ENCODE measurements around the gene UHRF1. TPM values are rescaled to one million over a fixed set of nuclear protein-coding genes. Genes with fewer than 3 reads are reported as not detected.
A peak's percentile ranks its signal among the peaks of the same experiment; 100 is the strongest.

The UHRF1 gene
- polyA plus RNA-seq, 1 of the 3 experiments (the other 2 are of a cell fraction), result 43.4 TPM

- TF ChIP-seq MXI1 (IDR thresholded peaks at IDR 0.05; ENCODE audit: low read depth, low read length) (no peak), TCF12 (IDR thresholded peaks at IDR 0.05) (no peak)
Observed at GRCh38 chr19:4983346-4984105, 74.2 kb downstream of the UHRF1 start (continued).

GRCh38 chr19:4984106-4984380 lies 74.7 kb downstream of the UHRF1 start:
- WGBS (ENCODE audit: low lambda C conversion rate), result 89% methylated on average over 5 of the region's 7 CpGs
- Histone ChIP-seq H3K36me3 (replicated peaks in 1 of 2; ENCODE audit: control insufficient read depth in 1 of 2, insufficient read depth in 2 of 2, low read length in 1 of 2) (no peaks in the 10 kb centered on the region), H3K9me2 (no peaks in the 10 kb centered on the region), H3K4me3 (ENCODE audit: low read depth in 2 of 2, low read length in 1 of 2) (no peak overlapping the region), H2AFZ (ENCODE audit: low read depth) (no peak overlapping the region), H3K27ac (ENCODE audit: low read depth in 2 of 2, low read length in 1 of 2) (no peak overlapping the region), H3K79me2 (ENCODE audit: insufficient read depth) (peaks cover 98% of the 10 kb centered on the region), H3K4me1 (ENCODE audit: control insufficient read depth in 1 of 2, insufficient read depth in 2 of 2, low read depth in 1 of 2, low read length in 1 of 2) (peaks cover 8 to 44% of the 10 kb centered on the region in 2 experiments; a peak in 1 of 4 replicates), H3K9me3 (no peaks in the 10 kb centered on the region), H4K20me1 (ENCODE audit: insufficient read depth) (peaks cover 80% of the 10 kb centered on the region), H3F3A (replicated peaks; ENCODE audit: insufficient read depth) (no peaks in the 10 kb centered on the region), H3K4me2 (no peak overlapping the region), H3K9ac (no peak overlapping the region), H3K27me3 (ENCODE audit: insufficient read depth) (no peaks in the 10 kb centered on the region)
- ChIA-PET POLR2A (no interaction called here), CTCF (interaction anchor here (0.9 to 1.1 kb wide), 2 partner anchors 12 to 47 kb away, joined by 3 read pairs; no protein-coding TSS in a partner anchor)
- no peak for DNase-seq
- no peak for TF ChIP-seq FOXM1 (IDR thresholded peaks at IDR 0.05; ENCODE audit: low read depth)
- TF ChIP-seq CHD2 (IDR thresholded peaks at IDR 0.05; ENCODE audit: low read length, partially characterized antibody), result no peak

GRCh38 chr19:4984438-4984990 lies 75.2 kb downstream of the UHRF1 start:
- ChIA-PET POLR2A (no interaction called here), CTCF (interaction anchor here (0.9 to 1.1 kb wide), 3 partner anchors 13 to 47 kb away, joined by 3 to 5 read pairs (median 3); no protein-coding TSS in a partner anchor)
- WGBS (ENCODE audit: low lambda C conversion rate), result 92% methylated on average over 12 of the region's 18 CpGs
- no peaks in the 10 kb centered on the region for H3K9me2 ChIP-seq
- H4K20me1 ChIP-seq (ENCODE audit: insufficient read depth), result peaks cover 81% of the 10 kb centered on the region
- DNase-seq, result peak; percentile 46
- no peak overlapping the region for H3K9ac ChIP-seq
- H3K27me3 ChIP-seq (ENCODE audit: insufficient read depth), result no peaks in the 10 kb centered on the region
- peaks cover 7 to 44% of the 10 kb centered on the region in 2 experiments; a peak in 1 of 4 replicates for H3K4me1 ChIP-seq (ENCODE audit: control insufficient read depth in 1 of 2, insufficient read depth in 2 of 2, low read depth in 1 of 2, low read length in 1 of 2)
- H3K4me2 ChIP-seq, result no peak overlapping the region
- no peaks in the 10 kb centered on the region for H3K9me3 ChIP-seq
- H3F3A ChIP-seq (replicated peaks; ENCODE audit: insufficient read depth), result no peaks in the 10 kb centered on the region
- no peak for TF ChIP-seq EZH2phosphoT487 (IDR thresholded peaks at IDR 0.05; ENCODE audit: borderline replicate concordance, low read depth)
- TF ChIP-seq ELF1 (IDR thresholded peaks at IDR 0.05), result no peak
- TF ChIP-seq SIN3A (IDR thresholded peaks at IDR 0.05; ENCODE audit: borderline replicate concordance, low read depth, low read length), result no peak
- TF ChIP-seq RAD21 (IDR thresholded peaks at IDR 0.05; ENCODE audit: low read length), result no peak
- TF ChIP-seq CHD2 (IDR thresholded peaks at IDR 0.05; ENCODE audit: low read length, partially characterized antibody), result no peak
- TF ChIP-seq RFX5 (IDR thresholded peaks at IDR 0.05; ENCODE audit: low read length), result no peak
- no peak for TF ChIP-seq MXI1 (IDR thresholded peaks at IDR 0.05; ENCODE audit: low read depth, low read length)
- no peak for TF ChIP-seq TEAD4 (IDR thresholded peaks at IDR 0.05; ENCODE audit: borderline replicate concordance, insufficient read depth)
- no peak for TF ChIP-seq FOSL2 (IDR thresholded peaks at IDR 0.05; ENCODE audit: borderline replicate concordance, low read depth)
- no peak for TF ChIP-seq FOXJ3 (CRISPR knock-in tag; IDR thresholded peaks at IDR 0.05)
- no peak for TF ChIP-seq GATA2 (CRISPR knock-in tag; IDR thresholded peaks at IDR 0.05)
- TF ChIP-seq MEF2A (IDR thresholded peaks at IDR 0.05; ENCODE audit: borderline replicate concordance, low read depth), result no peak
- no peak overlapping the region for H3K4me3 ChIP-seq (ENCODE audit: low read depth in 2 of 2, low read length in 1 of 2)
- no peaks in the 10 kb centered on the region for H3K36me3 ChIP-seq (replicated peaks in 1 of 2; ENCODE audit: control insufficient read depth in 1 of 2, insufficient read depth in 2 of 2, low read length in 1 of 2)
- H2AFZ ChIP-seq (ENCODE audit: low read depth), result no peak overlapping the region
- peaks cover 98% of the 10 kb centered on the region for H3K79me2 ChIP-seq (ENCODE audit: insufficient read depth)
- H3K27ac ChIP-seq (ENCODE audit: low read depth in 2 of 2, low read length in 1 of 2), result no peak overlapping the region

All from SK-N-SH (cell line).